ENCODE data around the gene BAIAP2.

BAIAP2 gene

GRCh38 chr17:81002409-81003361, 32.3 kb upstream of the BAIAP2 start:
- no peak overlapping the region for H3K4me3 ChIP-seq (ENCODE audit: low read depth in 1 of 2, low read length in 2 of 2)
- no peaks in the 10 kb centered on the region for H3K9me3 ChIP-seq (ENCODE audit: low read length)
- no peak overlapping the region for H3K9ac ChIP-seq (ENCODE audit: low read length)
- H3K27ac ChIP-seq (ENCODE audit: low read depth, low read length) = no peak overlapping the region
- H3K36me3 ChIP-seq (ENCODE audit: insufficient read depth, low read length) = peaks cover 4% of the 10 kb centered on the region
- H3K27me3 ChIP-seq (ENCODE audit: control insufficient read depth in 1 of 2, insufficient read depth in 2 of 2, low read length in 2 of 2) = peaks cover 7 to 17% of the 10 kb centered on the region in 2 donors
- peaks cover 16% of the 10 kb centered on the region for H3K4me1 ChIP-seq (ENCODE audit: insufficient read depth, low read length)

- no peak overlapping the region for H3K4me3 ChIP-seq (ENCODE audit: low read depth in 1 of 2, low read length in 2 of 2)
- no peak overlapping the region for H3K9ac ChIP-seq (ENCODE audit: low read length)
- peaks cover 7 to 17% of the 10 kb centered on the region in 2 donors for H3K27me3 ChIP-seq (ENCODE audit: control insufficient read depth in 1 of 2, insufficient read depth in 2 of 2, low read length in 2 of 2)
- H3K27ac ChIP-seq (ENCODE audit: low read depth, low read length) = no peak overlapping the region
- no peaks in the 10 kb centered on the region for H3K9me3 ChIP-seq (ENCODE audit: low read length)
- peaks cover 16% of the 10 kb centered on the region for H3K4me1 ChIP-seq (ENCODE audit: insufficient read depth, low read length)
- no peaks in the 10 kb centered on the region for H3K36me3 ChIP-seq (ENCODE audit: insufficient read depth, low read length)
Measured at GRCh38 chr17:81003711-81004475, 31.1 kb upstream of the BAIAP2 start.

GRCh38 chr17:81006891-81007290, 28.1 kb upstream of the BAIAP2 start:
- peaks cover 16% of the 10 kb centered on the region for H3K4me1 ChIP-seq (ENCODE audit: insufficient read depth, low read length)
- peaks cover 7 to 17% of the 10 kb centered on the region in 2 donors for H3K27me3 ChIP-seq (ENCODE audit: control insufficient read depth in 1 of 2, insufficient read depth in 2 of 2, low read length in 2 of 2)
- no peaks in the 10 kb centered on the region for H3K36me3 ChIP-seq (ENCODE audit: insufficient read depth, low read length)
- H3K9me3 ChIP-seq (ENCODE audit: low read length) = no peaks in the 10 kb centered on the region
- H3K4me3 ChIP-seq (ENCODE audit: low read depth in 1 of 2, low read length in 2 of 2) = no peak overlapping the region
- H3K9ac ChIP-seq (ENCODE audit: low read length) = no peak overlapping the region
- H3K27ac ChIP-seq (ENCODE audit: low read depth, low read length) = no peak overlapping the region

- Histone ChIP-seq H3K4me3 (ENCODE audit: low read depth in 1 of 2, low read length in 2 of 2) (no peak overlapping the region), H3K36me3 (ENCODE audit: insufficient read depth, low read length) (no peaks in the 10 kb centered on the region), H3K9me3 (ENCODE audit: low read length) (no peaks in the 10 kb centered on the region), H3K4me1 (ENCODE audit: insufficient read depth, low read length) (peaks cover 5% of the 10 kb centered on the region), H3K9ac (ENCODE audit: low read length) (no peak overlapping the region), H3K27ac (ENCODE audit: low read depth, low read length) (no peak overlapping the region), H3K27me3 (ENCODE audit: control insufficient read depth in 1 of 2, insufficient read depth in 2 of 2, low read length in 2 of 2) (peaks cover 7 to 17% of the 10 kb centered on the region in 2 donors)
Measured at GRCh38 chr17:81008140-81008539, 26.8 kb upstream of the BAIAP2 start.

- Histone ChIP-seq H3K4me1 (ENCODE audit: insufficient read depth, low read length) (peaks cover 5% of the 10 kb centered on the region), H3K4me3 (ENCODE audit: low read depth in 1 of 2, low read length in 2 of 2) (no peak overlapping the region), H3K9me3 (ENCODE audit: low read length) (no peaks in the 10 kb centered on the region), H3K27ac (ENCODE audit: low read depth, low read length) (no peak overlapping the region), H3K36me3 (ENCODE audit: insufficient read depth, low read length) (no peaks in the 10 kb centered on the region), H3K27me3 (ENCODE audit: control insufficient read depth in 1 of 2, insufficient read depth in 2 of 2, low read length in 2 of 2) (peaks cover 7 to 10% of the 10 kb centered on the region in 2 donors), H3K9ac (ENCODE audit: low read length) (no peak overlapping the region)
Measured at GRCh38 chr17:81009136-81009535, 25.8 kb upstream of the BAIAP2 start.

GRCh38 chr17:81010935-81011334, 24.0 kb upstream of the BAIAP2 start:
- Histone ChIP-seq H3K4me3 (ENCODE audit: low read depth in 1 of 2, low read length in 2 of 2) (no peak overlapping the region), H3K27me3 (ENCODE audit: control insufficient read depth in 1 of 2, insufficient read depth in 2 of 2, low read length in 2 of 2) (no peaks in the 10 kb centered on the region), H3K27ac (ENCODE audit: low read depth, low read length) (no peak overlapping the region), H3K9ac (ENCODE audit: low read length) (no peak overlapping the region), H3K4me1 (ENCODE audit: insufficient read depth, low read length) (no peaks in the 10 kb centered on the region), H3K9me3 (ENCODE audit: low read length) (no peaks in the 10 kb centered on the region), H3K36me3 (ENCODE audit: insufficient read depth, low read length) (no peaks in the 10 kb centered on the region)

GRCh38 chr17:81011951-81012350, 23.0 kb upstream of the BAIAP2 start:
- Histone ChIP-seq H3K36me3 (ENCODE audit: insufficient read depth, low read length) (no peaks in the 10 kb centered on the region), H3K9me3 (ENCODE audit: low read length) (no peaks in the 10 kb centered on the region), H3K4me1 (ENCODE audit: insufficient read depth, low read length) (no peaks in the 10 kb centered on the region), H3K27ac (ENCODE audit: low read depth, low read length) (no peak overlapping the region), H3K4me3 (ENCODE audit: low read depth in 1 of 2, low read length in 2 of 2) (no peak overlapping the region), H3K27me3 (ENCODE audit: control insufficient read depth in 1 of 2, insufficient read depth in 2 of 2, low read length in 2 of 2) (no peaks in the 10 kb centered on the region), H3K9ac (ENCODE audit: low read length) (no peak overlapping the region)

- Histone ChIP-seq H3K9ac (ENCODE audit: low read length) (no peak overlapping the region), H3K27me3 (ENCODE audit: control insufficient read depth in 1 of 2, insufficient read depth in 2 of 2, low read length in 2 of 2) (no peaks in the 10 kb centered on the region), H3K4me1 (ENCODE audit: insufficient read depth, low read length) (peaks cover 5% of the 10 kb centered on the region), H3K36me3 (ENCODE audit: insufficient read depth, low read length) (no peaks in the 10 kb centered on the region), H3K9me3 (ENCODE audit: low read length) (no peaks in the 10 kb centered on the region), H3K27ac (ENCODE audit: low read depth, low read length) (no peak overlapping the region), H3K4me3 (ENCODE audit: low read depth in 1 of 2, low read length in 2 of 2) (no peak overlapping the region)
Measured at GRCh38 chr17:81012574-81013447, 22.1 kb upstream of the BAIAP2 start.

- Histone ChIP-seq H3K4me3 (ENCODE audit: low read depth in 1 of 2, low read length in 2 of 2) (no peak overlapping the region), H3K9ac (ENCODE audit: low read length) (no peak overlapping the region), H3K27ac (ENCODE audit: low read depth, low read length) (no peak overlapping the region), H3K4me1 (ENCODE audit: insufficient read depth, low read length) (peaks cover 11% of the 10 kb centered on the region), H3K9me3 (ENCODE audit: low read length) (no peaks in the 10 kb centered on the region), H3K27me3 (ENCODE audit: control insufficient read depth in 1 of 2, insufficient read depth in 2 of 2, low read length in 2 of 2) (no peaks in the 10 kb centered on the region), H3K36me3 (ENCODE audit: insufficient read depth, low read length) (no peaks in the 10 kb centered on the region)
Measured at GRCh38 chr17:81013642-81014041, 21.3 kb upstream of the BAIAP2 start.

GRCh38 chr17:81015136-81015535, 19.8 kb upstream of the BAIAP2 start:
- no peak overlapping the region for H3K9ac ChIP-seq (ENCODE audit: low read length)
- H3K27me3 ChIP-seq (ENCODE audit: control insufficient read depth in 1 of 2, insufficient read depth in 2 of 2, low read length in 2 of 2) = no peaks in the 10 kb centered on the region
- no peaks in the 10 kb centered on the region for H3K9me3 ChIP-seq (ENCODE audit: low read length)
- no peaks in the 10 kb centered on the region for H3K36me3 ChIP-seq (ENCODE audit: insufficient read depth, low read length)
- no peak overlapping the region for H3K4me3 ChIP-seq (ENCODE audit: low read depth in 1 of 2, low read length in 2 of 2)
- H3K27ac ChIP-seq (ENCODE audit: low read depth, low read length) = no peak overlapping the region
- peaks cover 15% of the 10 kb centered on the region for H3K4me1 ChIP-seq (ENCODE audit: insufficient read depth, low read length)

GRCh38 chr17:81016575-81016974, 18.4 kb upstream of the BAIAP2 start:
- Histone ChIP-seq H3K4me3 (ENCODE audit: low read depth in 1 of 2, low read length in 2 of 2) (no peak overlapping the region), H3K27me3 (ENCODE audit: control insufficient read depth in 1 of 2, insufficient read depth in 2 of 2, low read length in 2 of 2) (no peaks in the 10 kb centered on the region), H3K36me3 (ENCODE audit: insufficient read depth, low read length) (no peaks in the 10 kb centered on the region), H3K27ac (ENCODE audit: low read depth, low read length) (no peak overlapping the region), H3K9ac (ENCODE audit: low read length) (no peak overlapping the region), H3K4me1 (ENCODE audit: insufficient read depth, low read length) (peaks cover 29% of the 10 kb centered on the region), H3K9me3 (ENCODE audit: low read length) (no peaks in the 10 kb centered on the region)
